H7 (cell line): ENCODE results near the gene EN2. TPM values are rescaled to one million over a fixed set of nuclear protein-coding genes. Genes with fewer than 3 reads are reported as not detected.

Experiments
- DNase-seq: peaks from one replicate; pipeline ENCODE4 v3.0.0; 2012
- H3K27me3 ChIP-seq: 2 replicates; pipeline ENCODE4 v1.6.0; 2011; ENCODE audit warnings: mild to moderate bottlenecking, low read length; ENCODE audit not compliant: control insufficient read depth, insufficient read depth
- H3K36me3 ChIP-seq: replicated peaks from 2 replicates; pipeline ENCODE4 v1.5.1; 2011; ENCODE audit warnings: low read length; ENCODE audit not compliant: control insufficient read depth, insufficient read depth
- H3K4me3 ChIP-seq: 2 replicates; pipeline ENCODE4 v1.5.1; 2011; ENCODE audit warnings: low read depth, mild to moderate bottlenecking, control low read depth, low read length, moderate library complexity; ENCODE audit not compliant: insufficient read depth
- total RNA-seq: library from RNA; depleted of rRNA; stranded (reverse); fragments of >200 nt; shearing (Covaris generic); gene quantifications from 2 replicates; pipeline ENCODE4 v1.2.3, GENCODE V29; 2014

The EN2 gene
- total RNA-seq, 1 experiment from 2014 or later = not detected

DNA sequence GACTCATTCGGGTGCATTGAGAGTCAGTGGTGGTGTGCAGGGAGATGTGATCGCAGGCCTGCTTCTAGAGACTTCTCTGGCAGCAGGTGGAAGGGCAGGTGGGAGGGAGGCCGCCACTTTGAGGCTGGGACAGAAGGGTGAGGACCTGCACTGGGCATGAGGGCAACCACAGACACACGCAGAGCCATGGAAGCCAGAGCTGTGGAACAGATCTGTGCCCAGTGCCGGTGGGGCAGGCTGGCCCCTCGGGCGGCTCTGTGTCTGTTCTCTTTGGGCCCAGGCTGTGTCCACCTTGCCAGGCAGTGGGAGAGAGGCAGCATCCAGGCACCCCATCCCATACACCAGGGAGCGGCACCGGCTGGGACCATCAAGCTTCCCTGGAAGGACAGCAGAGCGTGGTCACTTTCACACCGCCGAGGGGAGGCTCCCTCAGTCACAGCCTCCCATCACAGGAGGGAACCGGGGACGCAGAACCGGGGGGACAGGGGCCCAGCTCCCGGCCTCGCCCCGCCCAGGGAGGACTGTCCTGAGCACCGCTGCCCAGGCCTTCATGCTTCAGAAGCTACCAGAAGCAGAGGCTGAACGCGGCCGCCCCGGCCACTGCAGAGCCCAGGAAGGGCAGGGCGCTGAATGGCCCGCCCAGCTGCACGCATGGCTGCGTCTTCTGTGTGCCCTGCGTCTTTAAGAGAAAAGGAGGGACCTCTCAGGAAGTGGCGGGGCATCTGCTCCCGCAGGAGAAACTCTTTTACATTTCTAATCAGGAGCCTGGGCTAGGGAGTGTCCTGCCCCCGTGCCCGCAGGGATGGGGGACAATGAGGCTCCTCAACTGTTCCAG is 32.1 kb downstream of the EN2 start:
- Histone ChIP-seq H3K27me3 (peaks cover 34% of the 10 kb centered on the region), H3K4me3 (peak overlapping the region; percentile 34; the same call in 1 of the 2 replicates), H3K36me3 (no peaks in the 10 kb centered on the region)
- DNase-seq = peak; percentile 77

DNA sequence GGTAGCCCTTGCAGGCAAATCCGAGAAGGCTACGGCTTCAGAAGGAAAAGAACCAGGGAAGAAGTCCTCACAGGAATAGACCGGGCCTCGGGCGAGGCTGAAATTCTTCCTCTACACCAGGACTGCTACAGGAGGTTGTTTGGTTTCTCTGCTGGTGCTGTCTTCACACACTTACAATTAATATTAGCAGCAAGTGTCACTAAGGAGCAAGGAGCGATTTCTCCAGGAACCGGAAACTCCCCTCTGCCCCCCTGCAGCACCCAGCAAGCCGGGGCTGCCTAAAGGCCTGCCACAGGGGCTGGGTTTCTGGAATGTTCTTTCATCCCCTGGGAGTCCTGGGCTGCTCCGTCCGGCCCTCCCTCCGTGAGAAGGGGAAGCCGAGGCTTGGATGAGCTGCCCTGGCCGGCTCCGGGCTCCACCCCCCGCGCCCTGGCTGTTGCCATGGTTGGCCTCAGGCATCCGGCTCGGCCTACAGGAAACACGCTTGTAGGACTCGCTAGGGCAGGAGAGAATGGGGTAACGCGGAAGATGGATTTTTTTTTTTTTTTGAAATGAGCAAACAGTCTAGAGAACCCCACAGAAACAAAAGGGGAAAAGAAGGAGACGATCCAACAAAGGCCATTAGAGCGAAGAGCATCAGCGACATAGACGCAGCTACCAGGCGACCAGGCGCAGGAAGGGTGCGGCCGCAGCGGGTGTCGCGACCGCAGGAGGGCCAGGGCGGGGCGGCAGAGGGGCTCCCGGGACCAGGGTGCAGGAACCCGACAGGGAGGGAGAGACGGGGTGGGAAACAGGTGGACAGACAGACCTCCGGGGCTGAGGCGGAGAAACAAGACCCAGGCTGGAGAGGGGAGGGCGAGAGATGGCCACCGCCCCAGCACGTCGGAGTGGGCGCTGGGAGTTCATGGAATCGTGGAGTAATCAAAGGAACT is 33.0 kb downstream of the EN2 start:
- no peaks in the 10 kb centered on the region for H3K36me3 ChIP-seq
- peaks cover 33% of the 10 kb centered on the region for H3K27me3 ChIP-seq
- peak; percentile 94 for DNase-seq
- peak overlapping the region; percentile 34 for H3K4me3 ChIP-seq

DNA sequence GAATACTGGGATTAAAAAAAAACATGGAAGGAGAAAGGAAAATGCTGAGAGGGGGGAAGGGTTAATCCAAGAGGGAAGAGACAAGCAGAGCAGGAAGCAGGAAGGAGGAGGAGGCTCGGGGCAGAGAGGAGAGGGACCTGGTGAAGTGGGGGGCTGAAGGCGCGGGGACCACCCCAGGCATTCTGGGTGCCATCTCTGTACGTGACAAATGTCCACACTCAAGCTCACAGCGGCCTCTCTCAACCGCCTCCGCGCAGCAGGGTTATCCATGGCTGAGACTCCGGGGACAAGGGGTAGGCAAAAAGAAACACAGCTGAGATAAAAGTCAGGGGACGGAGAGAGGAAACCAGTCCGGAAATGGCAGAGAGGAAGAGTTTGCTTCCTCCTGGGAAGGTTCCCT is 33.9 kb downstream of the EN2 start:
- no peaks in the 10 kb centered on the region for H3K36me3 ChIP-seq
- DNase-seq = peak; percentile 68
- H3K27me3 ChIP-seq = peaks cover 33% of the 10 kb centered on the region
- peak overlapping the region; percentile 4; the same call in 1 of the 2 replicates for H3K4me3 ChIP-seq

DNA sequence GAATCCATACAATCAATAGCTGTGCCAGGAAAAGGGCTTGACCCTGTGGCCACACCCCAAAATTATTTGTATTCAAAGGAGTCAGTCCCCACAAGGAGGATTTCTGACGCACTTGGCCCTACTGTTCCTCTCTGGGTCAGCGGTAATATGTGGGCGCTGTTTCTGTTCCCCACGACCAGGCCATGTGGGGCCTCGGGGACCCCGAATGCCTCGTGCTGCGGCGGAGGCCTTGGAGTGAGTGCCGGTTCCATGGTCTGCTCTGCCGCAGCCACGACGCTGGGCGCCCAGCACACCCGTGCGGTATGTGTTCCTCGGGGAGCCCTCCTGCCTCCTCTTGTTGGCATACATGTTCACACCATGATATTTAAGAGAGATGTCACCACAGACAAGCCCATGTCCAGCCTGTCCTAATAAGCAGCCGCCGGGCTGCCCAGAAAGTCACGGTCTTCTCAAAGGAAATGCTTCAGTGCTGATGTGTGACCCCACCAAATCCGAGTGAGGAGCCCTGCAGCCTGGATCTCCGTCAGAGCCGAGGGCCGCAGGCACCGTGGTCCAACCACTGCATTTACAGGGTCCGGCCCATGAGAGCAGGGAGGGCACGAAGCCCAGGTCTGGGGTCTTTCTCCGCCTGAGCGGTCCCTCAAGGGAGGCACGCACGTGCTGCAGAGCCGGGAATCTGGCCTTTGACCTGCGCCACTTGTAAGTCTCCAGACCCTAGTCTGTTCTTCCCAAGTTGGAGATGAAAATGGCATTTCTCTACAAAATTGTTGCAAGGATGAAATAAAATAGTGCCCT is 36.0 kb downstream of the EN2 start:
- Histone ChIP-seq H3K36me3 (no peaks in the 10 kb centered on the region), H3K27me3 (peaks cover 44% of the 10 kb centered on the region), H3K4me3 (no peak overlapping the region)
- no peak for DNase-seq

DNA sequence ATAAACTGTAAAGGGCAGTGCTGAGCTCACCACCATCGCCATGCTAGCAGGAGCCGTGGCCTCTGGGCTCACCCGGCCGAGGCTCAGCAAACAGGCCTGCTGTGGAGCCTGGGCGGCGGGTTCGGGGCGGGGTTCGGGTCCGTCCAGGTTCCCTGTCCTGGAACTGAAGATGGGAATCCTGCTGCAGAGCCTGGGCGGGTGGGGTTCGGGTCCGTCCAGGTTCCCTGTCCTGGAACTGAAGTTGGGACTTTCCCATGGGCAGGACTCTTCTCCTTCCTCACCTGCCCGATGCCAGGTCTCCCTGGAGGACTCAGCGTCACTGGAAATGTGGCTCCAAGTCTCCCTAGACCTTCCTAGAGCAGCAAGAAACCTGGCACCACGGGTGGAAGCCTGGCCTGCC is 36.6 kb downstream of the EN2 start:
- no peaks in the 10 kb centered on the region for H3K36me3 ChIP-seq
- H3K27me3 ChIP-seq = peaks cover 43% of the 10 kb centered on the region
- DNase-seq = no peak
- H3K4me3 ChIP-seq = no peak overlapping the region

DNA sequence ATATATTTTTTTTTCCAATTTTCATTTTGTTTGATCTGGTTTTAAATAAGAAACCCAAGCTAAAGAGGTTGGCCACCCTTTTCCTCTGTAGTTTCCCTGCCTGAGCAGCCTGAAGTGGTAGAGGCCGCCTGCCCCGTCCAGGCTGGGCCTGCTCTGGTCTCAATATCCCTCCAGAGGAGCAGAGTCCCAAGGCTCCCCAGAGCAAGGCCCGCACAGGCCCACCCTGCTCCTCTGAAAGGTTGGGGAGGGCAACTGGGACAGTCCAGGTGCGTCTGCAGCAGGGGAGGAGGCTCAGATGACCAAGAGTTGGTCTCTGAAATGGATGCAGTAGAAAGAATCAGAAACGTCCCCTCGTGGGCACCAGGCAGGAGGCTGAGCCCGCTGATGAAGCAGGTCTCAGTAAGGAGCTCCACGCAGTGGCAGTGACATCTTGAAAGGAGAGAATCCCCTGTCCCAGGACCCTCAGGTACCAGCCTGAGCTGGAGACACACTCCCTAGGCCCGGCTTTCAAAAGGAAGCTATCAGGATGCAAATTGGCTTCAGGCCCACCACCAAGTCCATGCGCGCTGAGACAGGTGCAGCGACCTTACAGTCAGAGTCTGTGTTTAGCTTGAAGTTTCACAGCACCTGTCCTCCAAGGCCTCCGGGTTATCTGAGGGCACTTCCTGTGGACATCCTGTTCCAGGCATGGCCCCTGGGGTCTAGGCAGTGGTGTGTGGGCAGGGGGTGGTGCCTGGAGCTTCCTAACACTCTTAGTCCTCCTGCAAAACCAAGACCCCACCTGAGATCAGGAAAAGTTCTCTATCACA is 37.7 kb downstream of the EN2 start:
- Histone ChIP-seq H3K27me3 (peaks cover 37% of the 10 kb centered on the region), H3K4me3 (no peak overlapping the region), H3K36me3 (no peaks in the 10 kb centered on the region)
- DNase-seq = peak; percentile 56

DNA sequence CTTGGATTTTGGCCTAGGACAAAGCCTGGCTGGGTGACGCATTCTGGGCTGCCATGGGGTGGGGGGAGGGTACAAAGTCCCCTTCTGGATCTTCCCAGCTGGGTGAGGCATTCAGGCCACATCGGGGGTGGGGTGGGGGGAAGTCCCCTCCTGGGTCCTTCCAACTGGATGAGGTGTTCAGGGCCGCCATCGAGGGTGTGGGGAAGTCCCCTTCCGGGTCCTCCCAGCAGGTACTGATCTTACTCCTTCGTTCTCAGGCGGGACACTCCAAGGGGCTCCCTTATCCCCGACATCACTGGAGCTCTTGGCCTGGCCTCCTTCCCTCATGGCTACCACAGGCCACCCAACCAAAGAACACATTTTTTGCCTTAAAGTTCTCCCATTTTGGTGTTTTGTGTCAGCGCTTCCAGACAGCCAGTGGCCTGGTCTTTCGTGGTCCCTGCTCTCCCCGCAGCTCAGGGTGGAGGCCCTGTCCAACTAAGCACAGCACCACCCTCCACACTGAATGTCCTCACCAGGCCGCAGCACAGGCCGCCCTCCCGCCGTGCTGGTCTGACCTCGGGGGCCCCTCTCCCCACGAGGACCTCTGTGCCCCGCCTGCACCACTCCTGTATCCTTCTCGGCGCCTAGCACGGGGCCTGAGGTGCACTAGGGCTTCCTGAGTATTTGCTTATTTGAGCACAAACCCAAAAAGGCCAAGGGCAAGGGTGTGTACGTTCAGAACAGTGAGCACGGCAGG is 38.5 kb downstream of the EN2 start:
- peak; percentile 56 for DNase-seq
- Histone ChIP-seq H3K4me3 (no peak overlapping the region), H3K27me3 (peaks cover 35% of the 10 kb centered on the region), H3K36me3 (no peaks in the 10 kb centered on the region)

DNA sequence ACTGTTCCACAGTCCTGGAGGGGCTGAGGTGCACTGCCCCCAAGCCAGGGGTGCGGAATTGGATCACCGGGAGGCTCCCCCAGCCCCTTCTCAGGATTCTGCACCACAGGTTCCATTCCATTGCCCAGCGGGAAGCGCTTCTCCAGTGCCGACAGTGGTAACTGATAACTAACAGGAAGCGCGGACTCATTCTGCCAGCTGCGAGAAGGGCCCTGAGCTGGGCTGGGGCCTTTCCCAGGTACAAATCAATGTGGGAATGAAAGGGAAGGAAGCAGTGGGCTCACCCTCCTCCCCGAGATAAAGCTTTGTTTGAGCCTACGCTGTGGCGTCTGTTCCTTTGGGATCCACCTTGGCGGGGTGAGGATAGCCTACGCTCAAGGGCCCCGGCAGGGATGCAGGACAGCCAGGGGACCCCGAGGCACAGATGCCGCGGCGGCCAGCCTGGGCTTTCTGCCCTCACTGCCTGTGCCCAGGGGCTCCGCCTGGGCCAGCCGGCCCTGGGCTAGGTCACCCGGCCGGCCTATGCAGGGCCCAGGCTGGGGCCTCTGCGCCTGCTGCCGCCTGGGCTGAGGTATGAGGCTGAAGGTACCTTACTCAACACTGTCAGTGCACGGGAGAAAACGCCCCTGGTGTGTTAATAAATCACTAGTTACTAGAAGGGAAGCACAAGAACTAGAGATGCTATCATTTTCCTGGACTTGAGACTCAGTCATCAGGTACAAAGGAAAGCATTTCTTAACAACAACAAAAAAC is 39.4 kb downstream of the EN2 start:
- Histone ChIP-seq H3K27me3 (peaks cover 31% of the 10 kb centered on the region; the same call in 1 of the 2 replicates), H3K36me3 (no peaks in the 10 kb centered on the region), H3K4me3 (no peak overlapping the region)
- DNase-seq = peak; percentile 68

DNA sequence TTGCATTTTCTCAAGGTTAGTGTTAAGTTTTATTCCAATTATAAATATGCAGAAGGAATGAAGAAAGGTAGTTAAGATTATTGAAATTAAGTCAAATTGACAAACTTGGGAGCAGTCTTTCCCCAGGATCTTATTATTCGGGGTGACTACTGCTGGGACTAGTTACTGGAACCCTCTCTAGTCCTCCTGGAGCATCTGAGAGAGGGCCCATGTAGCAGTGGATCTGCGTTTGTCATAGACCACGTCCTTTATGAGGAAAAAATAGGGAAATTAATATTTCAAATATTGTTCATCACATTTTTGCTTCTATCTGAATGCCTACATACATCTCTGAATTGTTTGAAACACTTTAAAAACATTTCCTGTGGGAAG is 47.5 kb downstream of the EN2 start:
- no peak for DNase-seq
- H3K36me3 ChIP-seq = no peaks in the 10 kb centered on the region
- peaks cover 80% of the 10 kb centered on the region for H3K27me3 ChIP-seq
- no peak overlapping the region for H3K4me3 ChIP-seq

DNA sequence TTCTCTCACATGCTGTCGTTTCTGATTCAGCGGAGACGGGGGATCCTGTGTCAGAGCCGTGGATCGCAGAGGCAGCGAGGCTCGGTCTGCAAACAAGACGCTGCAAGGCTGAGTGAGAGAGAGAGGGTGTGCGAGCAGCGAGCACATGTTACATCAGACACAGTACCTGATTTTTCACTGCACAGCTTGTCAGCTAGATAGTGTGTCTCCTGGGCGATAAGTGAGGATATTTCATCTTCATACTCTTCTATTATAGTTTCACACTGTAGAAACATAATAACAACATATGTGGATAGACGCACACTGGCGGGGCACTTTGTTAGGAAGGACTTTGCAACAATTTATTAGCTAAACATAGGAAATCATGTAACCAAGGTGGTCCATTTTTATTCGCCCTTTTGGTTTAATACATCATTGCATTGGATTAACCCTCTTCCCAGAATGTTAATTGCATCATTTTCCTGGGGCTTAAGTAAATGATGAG is 49.0 kb downstream of the EN2 start:
- Histone ChIP-seq H3K36me3 (no peaks in the 10 kb centered on the region), H3K4me3 (no peak overlapping the region), H3K27me3 (peaks cover 90% of the 10 kb centered on the region)
- DNase-seq = peak; percentile 59

DNA sequence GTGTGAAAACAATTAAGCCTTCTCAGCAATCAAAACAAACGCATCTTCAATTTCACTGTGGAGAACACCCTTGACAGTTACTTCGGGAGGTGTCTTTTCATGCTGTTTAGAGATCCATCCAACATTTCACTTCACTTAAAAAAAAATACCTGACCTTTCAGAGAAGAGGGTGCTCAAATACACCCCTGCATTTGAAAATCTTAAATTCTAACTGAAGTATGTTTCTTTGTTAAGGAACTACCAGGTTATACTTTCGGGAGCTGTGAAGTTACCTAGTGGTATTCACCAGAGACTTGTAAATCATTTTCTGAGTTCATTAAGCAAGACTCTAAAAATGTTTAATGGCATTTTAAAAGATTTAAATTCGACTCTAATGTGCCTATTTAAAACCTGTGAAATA is 49.6 kb downstream of the EN2 start:
- Histone ChIP-seq H3K27me3 (peaks cover 89% of the 10 kb centered on the region), H3K4me3 (no peak overlapping the region), H3K36me3 (no peaks in the 10 kb centered on the region)
- no peak for DNase-seq
